Sigmoid colon (tissue), 4 donors: ENCODE data around the gene MYO7B.

Source experiments
- EP300 ChIP-seq, 4 donors: sonication (generic); formaldehyde crosslinking; IDR thresholded peaks; one replicate each; pipeline ENCODE4 v1.6.1; 2017; ENCODE audit warnings: antibody characterized with exemption in 4 of 4
- POLR2A ChIP-seq, 2 donors: fragments of 450-650 bp; IDR thresholded peaks; one replicate each; pipeline ENCODE4 v1.6.1; 2016; ENCODE audit warnings: antibody characterized with exemption in 2 of 2, mild to moderate bottlenecking in 2 of 2, moderate library complexity in 2 of 2
- POLR2AphosphoS5 ChIP-seq, 4 donors: sonication (generic); formaldehyde crosslinking; IDR thresholded peaks; one replicate each; pipeline ENCODE4 v1.6.1; 2017; ENCODE audit warnings: antibody characterized with exemption in 4 of 4
- TF ChIP-seq, protein P1 (sequence below), 4 experiments: fragments of 450-650 bp in 3 of 4; fragments of 200-600 bp in 1 of 4; IDR thresholded peaks; one replicate each; pipeline ENCODE4 v1.5.1; 2016 to 2019; ENCODE audit warnings: antibody characterized with exemption in 4 of 4, mild to moderate bottlenecking in 3 of 4, moderate library complexity in 2 of 4

DNA sequence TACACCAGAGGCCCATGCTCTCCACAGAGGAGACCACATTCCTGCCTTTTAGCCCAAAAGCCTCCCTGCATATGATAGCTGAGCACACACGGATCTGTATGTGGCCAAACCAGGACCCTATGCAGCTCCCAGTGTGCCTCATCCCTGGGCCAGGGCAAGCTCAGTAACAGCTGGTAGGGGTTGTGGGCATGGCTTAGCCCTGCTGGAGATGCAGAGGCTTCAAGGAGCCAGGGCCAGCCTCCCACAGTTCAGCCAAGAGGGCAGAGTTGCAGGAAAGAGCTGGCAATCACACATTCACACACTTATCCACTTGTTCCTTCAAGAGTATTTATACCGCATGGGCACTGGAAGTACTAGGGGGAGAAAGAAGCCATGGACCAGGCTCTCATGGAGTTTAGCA is 141.4 kb downstream of the MYO7B start:
- TF ChIP-seq, protein P1, sequence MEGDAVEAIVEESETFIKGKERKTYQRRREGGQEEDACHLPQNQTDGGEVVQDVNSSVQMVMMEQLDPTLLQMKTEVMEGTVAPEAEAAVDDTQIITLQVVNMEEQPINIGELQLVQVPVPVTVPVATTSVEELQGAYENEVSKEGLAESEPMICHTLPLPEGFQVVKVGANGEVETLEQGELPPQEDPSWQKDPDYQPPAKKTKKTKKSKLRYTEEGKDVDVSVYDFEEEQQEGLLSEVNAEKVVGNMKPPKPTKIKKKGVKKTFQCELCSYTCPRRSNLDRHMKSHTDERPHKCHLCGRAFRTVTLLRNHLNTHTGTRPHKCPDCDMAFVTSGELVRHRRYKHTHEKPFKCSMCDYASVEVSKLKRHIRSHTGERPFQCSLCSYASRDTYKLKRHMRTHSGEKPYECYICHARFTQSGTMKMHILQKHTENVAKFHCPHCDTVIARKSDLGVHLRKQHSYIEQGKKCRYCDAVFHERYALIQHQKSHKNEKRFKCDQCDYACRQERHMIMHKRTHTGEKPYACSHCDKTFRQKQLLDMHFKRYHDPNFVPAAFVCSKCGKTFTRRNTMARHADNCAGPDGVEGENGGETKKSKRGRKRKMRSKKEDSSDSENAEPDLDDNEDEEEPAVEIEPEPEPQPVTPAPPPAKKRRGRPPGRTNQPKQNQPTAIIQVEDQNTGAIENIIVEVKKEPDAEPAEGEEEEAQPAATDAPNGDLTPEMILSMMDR (IDR thresholded peaks at IDR 0.05): no peak
- peak in 1 of 4 donors; percentile 49 for TF ChIP-seq EP300 (IDR thresholded peaks at IDR 0.05)
- no peak for TF ChIP-seq POLR2A (IDR thresholded peaks at IDR 0.05)
- TF ChIP-seq POLR2AphosphoS5 (IDR thresholded peaks at IDR 0.05): peak in 3 of 4 donors; percentile 20 to 61 (median 44)
